ENCODE data around the gene RPS19. TPM values are rescaled to one million over a fixed set of nuclear protein-coding genes. Genes with fewer than 3 reads are reported as not detected.
A peak's percentile ranks its signal among the peaks of the same experiment; 100 is the strongest.

Gene RPS19
- total RNA-seq, 1 experiment from 2014 or later, result 3,020 TPM

DNA sequence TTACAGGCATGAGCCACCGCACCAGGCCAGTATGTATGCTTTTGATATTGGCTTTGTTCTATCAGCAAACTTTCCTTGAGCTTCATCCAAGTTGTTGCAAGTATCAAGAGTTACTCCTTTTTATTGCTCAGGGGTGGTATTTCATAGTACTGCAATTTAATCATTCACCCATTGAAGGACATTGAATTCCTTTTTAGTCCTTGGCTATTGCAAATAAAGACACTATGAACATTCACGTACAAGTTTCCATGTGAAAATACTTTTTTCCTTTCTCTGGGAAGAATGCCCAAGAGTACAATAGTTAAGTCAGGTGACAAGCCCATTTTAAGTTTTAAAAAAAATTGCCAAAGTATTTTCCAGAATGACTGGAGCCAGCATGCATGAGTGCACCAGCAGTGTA, 43.3 kb upstream of the RPS19 start:
- H3K4me1 ChIP-seq (ENCODE audit: control insufficient read depth in 1 of 2, insufficient read depth in 2 of 2, low read length in 2 of 2), result no peaks in the 10 kb centered on the region
- no peak overlapping the region for H3K4me2 ChIP-seq (ENCODE audit: low read length)
- no peak overlapping the region for H3K9ac ChIP-seq (ENCODE audit: low read length)
- no peaks in the 10 kb centered on the region for H4K20me1 ChIP-seq (ENCODE audit: insufficient read depth)
- no peaks in the 10 kb centered on the region for H3K9me2 ChIP-seq (ENCODE audit: insufficient read depth)
- ATAC-seq (no peak), DNase-seq (ENCODE audit: low read depth, low spot score) (no peak)
- H3K9me3 ChIP-seq (ENCODE audit: control insufficient read depth in 1 of 2, insufficient read depth in 1 of 2, low read depth in 1 of 2, low read length in 2 of 2), result no peaks in the 10 kb centered on the region
- RAD21 ChIA-PET (ENCODE audit: low non-redundant PET in 1 of 2, low total read pairs in 2 of 2, uncharacterized antibody in 2 of 2, unreplicated experiment in 2 of 2), result no interaction called here
- H3K4me3 ChIP-seq (replicated peaks in 1 of 2; ENCODE audit: low read depth in 1 of 2, low read length in 2 of 2), result no peak overlapping the region
- no peaks in the 10 kb centered on the region for H3K36me3 ChIP-seq (ENCODE audit: control insufficient read depth in 1 of 2, insufficient read depth in 2 of 2, low read length in 2 of 2)
- no peaks in the 10 kb centered on the region for H3K79me2 ChIP-seq (ENCODE audit: insufficient read depth, low read length)
- intact Hi-C loops (cut with micrococcal nuclease), result no loop called here
- peaks cover 4% of the 10 kb centered on the region; the same call in 1 of the 2 replicates for H3K27me3 ChIP-seq (ENCODE audit: insufficient read depth, low read length)
- POLR2A ChIA-PET, result no interaction called here
- CTCF ChIA-PET, result interaction anchor here (0.7 to 1.1 kb wide), 2 partner anchors 64 to 126 kb away, joined by 4 to 7 read pairs; no protein-coding TSS in a partner anchor
- TF ChIP-seq SP1 (IDR thresholded peaks at IDR 0.05; ENCODE audit: low read depth) (no peak), CEBPB (IDR thresholded peaks at IDR 0.05; ENCODE audit: low read depth) (no peak), RAD21 (IDR thresholded peaks at IDR 0.05; ENCODE audit: low read depth) (no peak), EZH2phosphoT487 (IDR thresholded peaks at IDR 0.05; ENCODE audit: borderline replicate concordance) (no peak), JUND (IDR thresholded peaks at IDR 0.05) (no peak), SIN3A (IDR thresholded peaks at IDR 0.05; ENCODE audit: low read depth) (no peak)
- H3K27ac ChIP-seq (ENCODE audit: low read depth, low read length), result no peak overlapping the region
- H2AFZ ChIP-seq (ENCODE audit: low read depth, low read length, poor library complexity, severe bottlenecking), result no peak overlapping the region
- no TSS peak for BruUV-seq (replicated peaks)

DNA sequence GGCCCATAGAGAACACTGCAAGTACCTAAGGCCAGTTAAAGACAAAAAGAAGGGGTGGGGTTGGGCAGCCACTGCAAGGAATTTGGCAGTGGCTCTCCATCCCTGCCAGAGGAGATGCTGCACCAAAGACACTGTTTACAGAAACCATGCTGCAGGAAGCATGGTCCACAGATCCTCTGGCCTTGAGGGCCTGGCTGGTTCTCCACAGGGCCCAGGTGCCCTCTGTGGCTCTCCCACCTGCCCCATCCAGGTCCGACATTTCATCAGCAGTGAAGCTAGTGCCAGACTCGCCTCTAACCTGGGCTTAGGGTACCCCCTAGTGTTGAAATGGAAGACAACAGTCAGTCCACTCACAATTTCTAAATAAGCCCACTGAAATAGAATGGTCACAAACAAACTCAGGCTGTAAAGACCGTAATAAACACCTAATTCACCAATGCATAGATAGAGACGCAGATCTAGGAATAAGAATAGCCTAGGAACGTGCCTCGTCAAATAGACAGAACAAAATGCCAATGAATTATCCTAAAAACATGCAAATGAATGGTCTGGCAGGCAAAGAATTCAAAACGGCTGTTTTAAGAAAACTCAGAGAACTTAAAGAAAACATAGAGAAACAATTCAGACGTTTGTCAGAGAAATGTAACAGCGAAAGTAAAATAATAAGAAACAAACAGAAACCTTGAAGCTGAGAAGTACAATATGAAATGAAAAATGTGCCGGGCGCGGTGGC, 38.9 kb upstream of the RPS19 start:
- peak overlapping the region; percentile 66 for H2AFZ ChIP-seq (ENCODE audit: low read depth, low read length, poor library complexity, severe bottlenecking)
- BruUV-seq (replicated peaks), result no TSS peak

More for the DNA sequence above, 38.9 kb upstream of the RPS19 start:
- DNase-seq (ENCODE audit: low read depth, low spot score), result peak; percentile 57
- H4K20me1 ChIP-seq (ENCODE audit: insufficient read depth), result no peaks in the 10 kb centered on the region
- peaks cover 4% of the 10 kb centered on the region for H3K27me3 ChIP-seq (ENCODE audit: insufficient read depth, low read length)
- no peaks in the 10 kb centered on the region for H3K4me1 ChIP-seq (ENCODE audit: control insufficient read depth in 1 of 2, insufficient read depth in 2 of 2, low read length in 2 of 2)
- H3K79me2 ChIP-seq (ENCODE audit: insufficient read depth, low read length), result no peaks in the 10 kb centered on the region
- TF ChIP-seq, protein P1, sequence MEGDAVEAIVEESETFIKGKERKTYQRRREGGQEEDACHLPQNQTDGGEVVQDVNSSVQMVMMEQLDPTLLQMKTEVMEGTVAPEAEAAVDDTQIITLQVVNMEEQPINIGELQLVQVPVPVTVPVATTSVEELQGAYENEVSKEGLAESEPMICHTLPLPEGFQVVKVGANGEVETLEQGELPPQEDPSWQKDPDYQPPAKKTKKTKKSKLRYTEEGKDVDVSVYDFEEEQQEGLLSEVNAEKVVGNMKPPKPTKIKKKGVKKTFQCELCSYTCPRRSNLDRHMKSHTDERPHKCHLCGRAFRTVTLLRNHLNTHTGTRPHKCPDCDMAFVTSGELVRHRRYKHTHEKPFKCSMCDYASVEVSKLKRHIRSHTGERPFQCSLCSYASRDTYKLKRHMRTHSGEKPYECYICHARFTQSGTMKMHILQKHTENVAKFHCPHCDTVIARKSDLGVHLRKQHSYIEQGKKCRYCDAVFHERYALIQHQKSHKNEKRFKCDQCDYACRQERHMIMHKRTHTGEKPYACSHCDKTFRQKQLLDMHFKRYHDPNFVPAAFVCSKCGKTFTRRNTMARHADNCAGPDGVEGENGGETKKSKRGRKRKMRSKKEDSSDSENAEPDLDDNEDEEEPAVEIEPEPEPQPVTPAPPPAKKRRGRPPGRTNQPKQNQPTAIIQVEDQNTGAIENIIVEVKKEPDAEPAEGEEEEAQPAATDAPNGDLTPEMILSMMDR (IDR thresholded peaks at IDR 0.05 in 2 of 3, conservative IDR thresholded peaks at IDR 0.05 in 1 of 3; ENCODE audit: borderline replicate concordance in 1 of 3, insufficient read depth in 1 of 3, low read depth in 2 of 3, low read length in 2 of 3), result peak; percentile 79 to 83 (median 83)
- TF ChIP-seq SIN3A (IDR thresholded peaks at IDR 0.05; ENCODE audit: low read depth) (no peak), RAD21 (IDR thresholded peaks at IDR 0.05; ENCODE audit: low read depth) (peak; percentile 81), EZH2phosphoT487 (IDR thresholded peaks at IDR 0.05; ENCODE audit: borderline replicate concordance) (no peak), JUND (IDR thresholded peaks at IDR 0.05) (no peak)
- no peaks in the 10 kb centered on the region for H3K9me3 ChIP-seq (ENCODE audit: control insufficient read depth in 1 of 2, insufficient read depth in 1 of 2, low read depth in 1 of 2, low read length in 2 of 2)
- H3K9ac ChIP-seq (ENCODE audit: low read length), result no peak overlapping the region
- intact Hi-C loops (cut with micrococcal nuclease), result loop anchor here (1.0 to 2.0 kb wide), 4 partner anchors 28 to 114 kb away; no protein-coding TSS in a partner anchor
- H3K9me2 ChIP-seq (ENCODE audit: insufficient read depth), result no peaks in the 10 kb centered on the region
- RAD21 ChIA-PET (ENCODE audit: low non-redundant PET in 1 of 2, low total read pairs in 2 of 2, uncharacterized antibody in 2 of 2, unreplicated experiment in 2 of 2), result interaction anchor here (0.6 to 1.0 kb wide), 4 partner anchors 28 to 267 kb away, joined by 3 to 4 read pairs (median 3); no protein-coding TSS in a partner anchor
- POLR2A ChIA-PET, result no interaction called here
- CTCF ChIA-PET, result interaction anchor here (0.7 to 4.0 kb wide), 9 partner anchors 15 to 251 kb away, joined by 3 to 80 read pairs (median 5); partner anchors contain the start of genes CEACAM3, CEACAM6 and RABAC1
- no peak overlapping the region for H3K4me2 ChIP-seq (ENCODE audit: low read length)
- H3K36me3 ChIP-seq (ENCODE audit: control insufficient read depth in 1 of 2, insufficient read depth in 2 of 2, low read length in 2 of 2), result no peaks in the 10 kb centered on the region
- no peak overlapping the region for H3K27ac ChIP-seq (ENCODE audit: low read depth, low read length)
- no peak overlapping the region for H3K4me3 ChIP-seq (replicated peaks in 1 of 2; ENCODE audit: low read depth in 1 of 2, low read length in 2 of 2)
- peak; percentile 97 for ATAC-seq

Data from HCT116 (cell line).